ENCODE data around the gene SLC8A1.

The SLC8A1 gene

GRCh38 chr2:40477361-40477760, 25.5 kb upstream of the SLC8A1 start:
- DNase-seq (ENCODE audit: low read depth), result no peak
- in situ Hi-C loops (cut with HindIII; ENCODE audit: low sequenced_read_pairs), result no loop called here
- TF ChIP-seq CTCF (IDR thresholded peaks at IDR 0.05; ENCODE audit: low read depth, low read length, missing control alignments), result no peak
- no peak overlapping the region for H3K4me3 ChIP-seq (ENCODE audit: low read depth, low read length)

GRCh38 chr2:40476436-40476835, 24.5 kb upstream of the SLC8A1 start:
- TF ChIP-seq CTCF (IDR thresholded peaks at IDR 0.05; ENCODE audit: low read depth, low read length, missing control alignments), result no peak
- H3K4me3 ChIP-seq (ENCODE audit: low read depth, low read length), result no peak overlapping the region
- in situ Hi-C loops (cut with HindIII; ENCODE audit: low sequenced_read_pairs), result no loop called here
- DNase-seq (ENCODE audit: low read depth), result no peak

- in situ Hi-C loops (cut with HindIII; ENCODE audit: low sequenced_read_pairs), result no loop called here
- no peak for TF ChIP-seq CTCF (IDR thresholded peaks at IDR 0.05; ENCODE audit: low read depth, low read length, missing control alignments)
- no peak for DNase-seq (ENCODE audit: low read depth)
- H3K4me3 ChIP-seq (ENCODE audit: low read depth, low read length), result no peak overlapping the region
Observed at GRCh38 chr2:40474306-40474705, 22.4 kb upstream of the SLC8A1 start.

- in situ Hi-C loops (cut with HindIII; ENCODE audit: low sequenced_read_pairs), result no loop called here
- H3K4me3 ChIP-seq (ENCODE audit: low read depth, low read length), result no peak overlapping the region
- DNase-seq (ENCODE audit: low read depth), result no peak
- TF ChIP-seq CTCF (IDR thresholded peaks at IDR 0.05; ENCODE audit: low read depth, low read length, missing control alignments), result no peak
Observed at GRCh38 chr2:40471866-40472265, 20.0 kb upstream of the SLC8A1 start.

- no peak overlapping the region for H3K4me3 ChIP-seq (ENCODE audit: low read depth, low read length)
- no peak for DNase-seq (ENCODE audit: low read depth)
- no peak for TF ChIP-seq CTCF (IDR thresholded peaks at IDR 0.05; ENCODE audit: low read depth, low read length, missing control alignments)
- in situ Hi-C loops (cut with HindIII; ENCODE audit: low sequenced_read_pairs), result no loop called here
Observed at GRCh38 chr2:40470822-40471813, 19.2 kb upstream of the SLC8A1 start.

- H3K4me3 ChIP-seq (ENCODE audit: low read depth, low read length), result no peak overlapping the region
- in situ Hi-C loops (cut with HindIII; ENCODE audit: low sequenced_read_pairs), result no loop called here
- no peak for TF ChIP-seq CTCF (IDR thresholded peaks at IDR 0.05; ENCODE audit: low read depth, low read length, missing control alignments)
- DNase-seq (ENCODE audit: low read depth), result no peak
Observed at GRCh38 chr2:40466935-40467572, 15.2 kb upstream of the SLC8A1 start.

All from astrocyte of the cerebellum (primary cell).